Upper lobe of left lung (tissue), 6 donors: ENCODE data around the gene UGT3A1. TPM values are rescaled to one million over a fixed set of nuclear protein-coding genes. Genes with fewer than 3 reads are reported as not detected.

Experiments used
- ATAC-seq, 2 donors: fragments of 200-7000 bp; cut with Tn5 transposase; one replicate each; pipeline ENCODE4 v1.9.1; 2022; ENCODE audit warnings: mild to moderate bottlenecking in 2 of 2, moderate library complexity in 2 of 2; ENCODE audit not compliant: low FRiP score in 2 of 2
- DNase-seq, 2 donors: peaks; one replicate each; pipeline ENCODE4 v3.0.0-alpha.2; 2019 to 2020
- H3K27ac ChIP-seq, 4 donors: fragments of 200-600 bp; sonication (generic); one replicate each; pipeline ENCODE4 v1.5.1; 2016 to 2019
- H3K27me3 ChIP-seq, 4 donors: fragments of 200-600 bp; sonication (generic); one replicate each; pipeline ENCODE4 v1.5.1; 2017 to 2019
- H3K36me3 ChIP-seq, 4 donors: fragments of 200-600 bp; sonication (generic); one replicate each; pipeline ENCODE4 v1.5.1; 2016 to 2019
- H3K4me1 ChIP-seq, 4 donors: fragments of 200-600 bp; sonication (generic); one replicate each; pipeline ENCODE4 v1.5.1; 2018 to 2019
- H3K4me3 ChIP-seq, 4 donors: fragments of 200-600 bp; sonication (generic); one replicate each; pipeline ENCODE4 v1.5.1; 2017 to 2019; ENCODE audit warnings: mild to moderate bottlenecking in 2 of 4, moderate library complexity in 1 of 4
- H3K9me3 ChIP-seq, 4 donors: fragments of 200-600 bp; sonication (generic); one replicate each; pipeline ENCODE4 v1.5.1; 2018 to 2019
- CTCF ChIP-seq, 6 experiments: fragments of 450-650 bp in 4 of 6; fragments of 200-600 bp in 2 of 6; sonication (generic) in 2 of 6; IDR thresholded peaks; one replicate each; pipeline ENCODE4 v1.5.1; 2016 to 2019; ENCODE audit warnings: antibody characterized with exemption in 6 of 6
- EP300 ChIP-seq, 4 donors: sonication (generic); formaldehyde crosslinking; IDR thresholded peaks; one replicate each; pipeline ENCODE4 v1.5.1; 2017; ENCODE audit warnings: antibody characterized with exemption in 4 of 4, control low read depth in 2 of 4
- POLR2A ChIP-seq, 4 donors: fragments of 450-650 bp; IDR thresholded peaks; one replicate each; pipeline ENCODE4 v1.5.1; 2016 to 2017; ENCODE audit warnings: antibody characterized with exemption in 4 of 4, mild to moderate bottlenecking in 2 of 4
- POLR2AphosphoS5 ChIP-seq, 2 donors: sonication (generic); formaldehyde crosslinking; IDR thresholded peaks; one replicate each; pipeline ENCODE4 v1.5.1; 2017; ENCODE audit warnings: antibody characterized with exemption in 2 of 2
- WGBS, 2 donors: methylation state at CpG; one replicate each; pipeline ENCODE4 v1.1.5; 2017 to 2018; 5-methylcytosine and 5-hydroxymethylcytosine counted together
- total RNA-seq, 6 donors: library from RNA; depleted of rRNA in 4 of 6; stranded (reverse); fragments of >200 nt in 4 of 6; gene quantifications; one replicate each; pipeline versions ENCODE4 v1.1.0 to v1.2.1, GENCODE V29; 2016 to 2021
- donor health status: DM: no; HTN: no; CAD: no; lungs with moderate emphysema.
- donor health status: DM: no; HTN: yes; CAD: no; lungs with severe emphysema.

UGT3A1 gene
- total RNA-seq, 6 donors from 2014 or later: not detected

DNA sequence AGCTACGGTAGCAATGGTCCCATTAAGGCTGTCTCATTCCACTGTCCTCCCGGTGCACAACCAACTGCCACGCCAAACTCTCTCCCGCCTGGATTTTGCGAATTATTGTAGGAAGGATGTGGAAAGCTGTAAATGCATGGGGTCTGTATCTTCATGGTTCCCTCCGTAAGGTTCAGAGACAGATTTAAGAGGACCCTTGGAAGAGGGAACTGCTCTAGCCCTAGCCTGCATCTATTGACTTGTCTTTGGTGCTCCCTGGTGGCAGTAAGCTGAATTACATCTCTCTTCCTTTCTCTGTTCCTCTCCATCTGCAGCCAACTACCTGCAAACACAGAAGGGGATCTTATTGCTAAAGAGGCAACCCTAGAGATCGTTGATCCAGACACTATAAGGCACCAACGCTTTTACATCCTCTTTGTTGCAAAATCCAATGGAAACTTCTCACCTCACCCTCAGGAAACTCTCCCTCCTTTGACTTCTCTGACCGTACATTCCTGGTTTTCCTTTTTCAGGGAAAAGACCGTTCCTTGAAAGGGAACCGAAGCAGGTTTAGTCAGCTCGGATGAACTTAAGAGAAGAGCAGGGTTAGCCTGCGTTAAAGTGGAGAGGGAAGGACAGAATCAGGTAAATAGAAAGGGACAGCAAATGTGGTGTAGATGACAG lies 64.7 kb downstream of the UGT3A1 start:
- peak; percentile 60 to 79 for ATAC-seq
- TF ChIP-seq EP300 (IDR thresholded peaks at IDR 0.05) (no peak), CTCF (IDR thresholded peaks at IDR 0.05) (peak; percentile 78 to 90 (median 87)), POLR2AphosphoS5 (IDR thresholded peaks at IDR 0.05) (no peak), POLR2A (IDR thresholded peaks at IDR 0.05) (no peak)

GRCh38 chr5:35924950-35925722 lies 66.1 kb downstream of the UGT3A1 start:
- H3K36me3 ChIP-seq: no peaks in the 10 kb centered on the region

More for the DNA sequence above, 64.7 kb downstream of the UGT3A1 start:
- no peak for DNase-seq
- WGBS, 2 donors: 38 to 42% methylated on average over 13 of the region's 13 CpGs
- Histone ChIP-seq H3K36me3 (no peaks in the 10 kb centered on the region), H3K27me3 (no peaks in the 10 kb centered on the region), H3K9me3 (no peaks in the 10 kb centered on the region), H3K4me3 (no peak overlapping the region), H3K4me1 (peaks cover 3 to 13% (median 9%) of the 10 kb centered on the region in 4 donors), H3K27ac (no peak overlapping the region)

DNA sequence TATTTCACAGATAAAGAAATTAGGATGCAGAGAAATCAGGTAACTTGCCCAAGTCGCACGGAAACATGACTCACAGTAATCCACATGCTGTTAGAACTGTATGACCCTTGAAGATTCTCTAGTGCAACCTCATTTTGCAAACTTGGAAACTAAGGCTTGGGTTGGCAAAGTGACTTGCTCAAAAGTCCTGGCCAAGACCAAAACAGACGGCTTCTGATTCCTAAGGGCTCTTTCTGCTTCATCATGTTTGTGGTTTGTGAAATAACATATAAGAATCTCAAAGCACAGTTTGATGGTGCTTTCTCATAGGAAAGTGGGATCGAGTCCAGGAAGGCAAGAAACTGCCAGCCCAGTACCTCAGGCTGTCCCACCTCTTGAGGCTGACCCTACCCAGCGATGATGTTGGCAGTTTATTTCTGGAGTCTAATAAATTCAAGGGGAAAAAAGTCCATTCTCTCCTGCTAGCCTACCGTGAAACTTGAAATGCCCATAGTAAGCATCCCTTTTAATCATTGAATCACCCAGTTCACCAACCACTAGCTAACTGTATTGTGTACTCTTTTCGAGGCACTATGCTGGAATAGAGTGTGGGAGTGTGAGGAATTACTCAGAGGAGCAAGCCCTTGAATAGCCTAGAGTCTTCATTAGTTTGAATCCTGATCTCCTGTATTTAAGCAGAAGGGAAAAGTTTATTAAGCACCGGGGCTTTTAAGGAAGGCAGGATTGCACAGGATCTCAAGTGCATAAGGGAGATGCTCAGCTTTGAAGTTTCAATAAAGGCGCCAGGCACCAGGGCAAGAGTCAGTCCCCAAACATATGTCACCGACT lies 66.9 kb downstream of the UGT3A1 start:
- no peaks in the 10 kb centered on the region for H3K27me3 ChIP-seq
- H3K4me1 ChIP-seq: peaks cover 3 to 13% (median 9%) of the 10 kb centered on the region in 4 donors
- H3K9me3 ChIP-seq: no peaks in the 10 kb centered on the region
- DNase-seq (no peak), ATAC-seq (no peak)
- H3K27ac ChIP-seq: no peak overlapping the region
- H3K36me3 ChIP-seq: no peaks in the 10 kb centered on the region
- H3K4me3 ChIP-seq: peak overlapping the region in 1 of 4 donors; percentile 3
- TF ChIP-seq EP300 (IDR thresholded peaks at IDR 0.05): no peak
- no peak for TF ChIP-seq CTCF (IDR thresholded peaks at IDR 0.05)
- TF ChIP-seq POLR2AphosphoS5 (IDR thresholded peaks at IDR 0.05): no peak
- no peak for TF ChIP-seq POLR2A (IDR thresholded peaks at IDR 0.05)
- 50 to 57% methylated on average over 8 to 10 of the region's 10 CpGs for WGBS, 2 donors

More at GRCh38 chr5:35924950-35925722, 66.1 kb downstream of the UGT3A1 start:
- DNase-seq (peak; percentile 63 to 89), ATAC-seq (peak; percentile 64 to 78)
- Histone ChIP-seq H3K9me3 (no peaks in the 10 kb centered on the region), H3K27me3 (no peaks in the 10 kb centered on the region), H3K4me3 (peak overlapping the region in 1 of 4 donors; percentile 3), H3K4me1 (peaks cover 3 to 13% (median 9%) of the 10 kb centered on the region in 4 donors), H3K27ac (no peak overlapping the region)
- TF ChIP-seq EP300 (IDR thresholded peaks at IDR 0.05): no peak
- peak; percentile 48 to 69 (median 60) for TF ChIP-seq CTCF (IDR thresholded peaks at IDR 0.05)
- TF ChIP-seq POLR2AphosphoS5 (IDR thresholded peaks at IDR 0.05): no peak
- TF ChIP-seq POLR2A (IDR thresholded peaks at IDR 0.05): no peak
- 23 to 30% methylated on average over 9 to 13 of the region's 21 CpGs for WGBS, 2 donors

GRCh38 chr5:35922468-35922867 lies 68.7 kb downstream of the UGT3A1 start:
- no peaks in the 10 kb centered on the region for H3K9me3 ChIP-seq
- DNase-seq: no peak
- WGBS, 2 donors: 71 to 82% methylated on average over 7 of the region's 7 CpGs
- TF ChIP-seq POLR2A (IDR thresholded peaks at IDR 0.05) (no peak), POLR2AphosphoS5 (IDR thresholded peaks at IDR 0.05) (no peak), EP300 (IDR thresholded peaks at IDR 0.05) (no peak), CTCF (IDR thresholded peaks at IDR 0.05) (no peak)
- H3K4me3 ChIP-seq: no peak overlapping the region
- H3K36me3 ChIP-seq: no peaks in the 10 kb centered on the region
- ATAC-seq: no peak
- H3K27me3 ChIP-seq: no peaks in the 10 kb centered on the region
- peaks cover 3 to 13% (median 9%) of the 10 kb centered on the region in 4 donors for H3K4me1 ChIP-seq
- no peak overlapping the region for H3K27ac ChIP-seq
